Activated naive CD8-positive, alpha-beta T cell treated with anti-CD3 and anti-CD28 coated beads, Interleukin-2, amount 50 U/mL, for 24 hours (primary cell): ENCODE measurements around the gene DCAF11.
A peak's percentile ranks its signal among the peaks of the same experiment; 100 is the strongest.

Experiments used
- ATAC-seq: fragments of 150-1000 bp; cut with Tn5 transposase; one replicate; pipeline ENCODE4 v1.10.0; 2021
- DNase-seq: peaks from one replicate; pipeline ENCODE4 v3.0.0; 2021
- H3K27ac Mint-ChIP-seq: one replicate; pipeline ENCODE4 v1.8.0; 2021; ENCODE audit warnings: mild to moderate bottlenecking, mixed read lengths
- H3K27me3 Mint-ChIP-seq: one replicate; pipeline ENCODE4 v1.8.0; 2021; ENCODE audit warnings: mixed read lengths
- H3K36me3 Mint-ChIP-seq: one replicate; pipeline ENCODE4 v1.8.0; 2021; ENCODE audit warnings: low read depth, mixed read lengths
- H3K4me1 Mint-ChIP-seq: one replicate; pipeline ENCODE4 v1.8.0; 2021; ENCODE audit warnings: mixed read lengths
- H3K4me3 Mint-ChIP-seq: one replicate; pipeline ENCODE4 v1.8.0; 2021; ENCODE audit warnings: mild to moderate bottlenecking, moderate library complexity, mixed read lengths
- H3K9me3 Mint-ChIP-seq: one replicate; pipeline ENCODE4 v1.8.0; 2021; ENCODE audit warnings: mixed read lengths

DCAF11 gene

DNA sequence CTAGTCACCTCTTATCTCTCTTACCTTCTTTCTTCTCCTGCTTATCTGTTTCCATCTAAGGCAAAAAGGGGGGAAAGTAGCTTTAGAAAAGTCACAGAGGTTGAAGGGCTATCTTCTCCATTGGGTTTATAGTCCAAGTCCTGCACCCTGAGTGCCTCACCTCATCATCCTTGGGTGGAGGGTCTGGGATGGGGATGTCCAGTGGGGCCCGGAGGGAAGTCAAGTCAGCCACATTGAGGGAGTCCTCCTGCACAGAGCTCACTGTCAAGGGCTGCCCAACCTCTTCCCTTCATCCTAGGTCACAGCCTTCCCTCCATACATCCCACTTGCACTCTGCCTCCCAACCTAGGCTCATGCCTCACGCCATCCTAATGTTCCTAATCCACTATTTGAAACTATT, 30.6 kb downstream of the DCAF11 start:
- Mint-ChIP-seq H3K4me3 (peak overlapping the region; percentile 95), H3K36me3 (peaks cover 59% of the 10 kb centered on the region), H3K9me3 (no peaks in the 10 kb centered on the region), H3K4me1 (peaks cover 68% of the 10 kb centered on the region), H3K27ac (peak overlapping the region; percentile 99), H3K27me3 (peaks cover 2% of the 10 kb centered on the region)
- ATAC-seq (no peak), DNase-seq (no peak)

DNA sequence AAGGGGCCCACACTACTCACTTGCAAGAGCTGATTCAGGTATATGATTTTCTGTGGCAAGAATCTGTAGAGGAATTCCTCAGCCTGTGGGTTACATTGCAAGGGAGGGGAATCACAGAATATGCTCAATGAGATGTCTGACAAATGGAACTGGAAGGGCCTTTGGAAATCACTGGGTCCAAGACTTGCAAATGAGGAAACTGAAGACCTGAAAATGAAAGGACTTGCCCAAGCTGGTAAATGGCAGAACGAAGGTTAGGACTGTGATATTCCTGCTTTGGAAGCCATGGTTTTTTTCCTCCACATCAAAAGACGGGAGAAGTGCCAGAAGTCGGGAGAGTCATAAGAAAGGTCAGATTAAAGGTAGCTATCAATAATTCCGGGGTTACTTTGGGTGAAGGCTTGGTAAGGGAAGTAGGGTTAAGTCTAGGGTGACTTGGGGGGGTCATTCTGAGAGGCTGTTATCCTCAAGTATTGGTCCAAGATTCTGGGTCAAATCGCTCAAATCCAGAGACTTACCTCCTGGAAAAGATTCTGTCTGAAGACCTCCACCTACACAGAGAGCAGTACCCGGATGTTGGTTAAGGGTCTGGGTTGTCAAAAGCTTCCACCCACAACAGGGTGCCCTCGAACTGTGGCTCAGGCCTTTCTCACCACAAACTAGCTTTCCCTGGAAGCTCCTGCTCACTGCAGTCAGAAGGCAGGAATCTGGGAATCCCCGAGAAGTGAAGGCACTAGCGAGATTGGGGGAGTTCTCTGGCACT, 31.3 kb downstream of the DCAF11 start:
- H3K36me3 Mint-ChIP-seq: peaks cover 60% of the 10 kb centered on the region
- peak overlapping the region; percentile 99 for H3K27ac Mint-ChIP-seq
- H3K27me3 Mint-ChIP-seq: peaks cover 2% of the 10 kb centered on the region
- no peak for DNase-seq
- peak overlapping the region; percentile 95 for H3K4me3 Mint-ChIP-seq
- ATAC-seq: no peak
- no peaks in the 10 kb centered on the region for H3K9me3 Mint-ChIP-seq
- H3K4me1 Mint-ChIP-seq: peaks cover 68% of the 10 kb centered on the region

DNA sequence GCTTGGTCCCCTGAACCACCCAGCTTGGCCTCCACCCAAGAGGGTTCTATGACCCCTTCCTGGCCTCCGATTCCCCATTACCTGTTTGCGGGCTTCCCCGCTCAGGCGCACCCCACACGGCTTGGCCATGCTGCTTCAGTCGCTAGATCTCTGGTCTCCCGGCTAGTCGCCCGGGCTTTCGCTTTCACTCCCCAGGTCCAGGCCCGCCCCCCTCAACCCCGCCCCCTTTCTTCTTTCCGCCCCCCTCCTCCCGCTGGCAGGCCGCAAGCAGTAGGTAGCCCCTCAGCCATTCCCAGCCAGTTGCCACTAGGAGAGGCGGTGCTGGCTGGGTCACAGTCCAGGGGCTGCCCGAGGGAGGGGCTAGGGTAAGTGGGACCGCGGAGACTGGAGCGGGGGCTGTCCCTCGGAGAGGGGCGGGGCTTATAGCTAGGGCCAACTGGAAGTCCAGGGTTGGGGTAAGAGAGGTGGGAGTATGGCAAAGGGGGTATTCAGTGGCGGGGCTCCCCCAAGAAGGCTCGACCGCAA, 31.9 kb downstream of the DCAF11 start, which contains the start of gene PSME2:
TSS of gene PSME2 (minus strand) at position 158 of the 525 bp plus-strand sequence. CDS start at position 129, 29 bp downstream.
- peak within 1 kb of the TSS; percentile 95 for H3K4me3 Mint-ChIP-seq
- peak within 1 kb of the TSS; percentile 99 for H3K27ac Mint-ChIP-seq
- H3K27me3 Mint-ChIP-seq: peaks cover under 1% of the 10 kb centered on the region
- peaks cover 61% of the 10 kb centered on the region for H3K36me3 Mint-ChIP-seq
- H3K9me3 Mint-ChIP-seq: no peaks in the 10 kb centered on the region
- DNase-seq (peak; percentile 95), ATAC-seq (peak; percentile 81)
- H3K4me1 Mint-ChIP-seq: peaks cover 65% of the 10 kb centered on the region

DNA sequence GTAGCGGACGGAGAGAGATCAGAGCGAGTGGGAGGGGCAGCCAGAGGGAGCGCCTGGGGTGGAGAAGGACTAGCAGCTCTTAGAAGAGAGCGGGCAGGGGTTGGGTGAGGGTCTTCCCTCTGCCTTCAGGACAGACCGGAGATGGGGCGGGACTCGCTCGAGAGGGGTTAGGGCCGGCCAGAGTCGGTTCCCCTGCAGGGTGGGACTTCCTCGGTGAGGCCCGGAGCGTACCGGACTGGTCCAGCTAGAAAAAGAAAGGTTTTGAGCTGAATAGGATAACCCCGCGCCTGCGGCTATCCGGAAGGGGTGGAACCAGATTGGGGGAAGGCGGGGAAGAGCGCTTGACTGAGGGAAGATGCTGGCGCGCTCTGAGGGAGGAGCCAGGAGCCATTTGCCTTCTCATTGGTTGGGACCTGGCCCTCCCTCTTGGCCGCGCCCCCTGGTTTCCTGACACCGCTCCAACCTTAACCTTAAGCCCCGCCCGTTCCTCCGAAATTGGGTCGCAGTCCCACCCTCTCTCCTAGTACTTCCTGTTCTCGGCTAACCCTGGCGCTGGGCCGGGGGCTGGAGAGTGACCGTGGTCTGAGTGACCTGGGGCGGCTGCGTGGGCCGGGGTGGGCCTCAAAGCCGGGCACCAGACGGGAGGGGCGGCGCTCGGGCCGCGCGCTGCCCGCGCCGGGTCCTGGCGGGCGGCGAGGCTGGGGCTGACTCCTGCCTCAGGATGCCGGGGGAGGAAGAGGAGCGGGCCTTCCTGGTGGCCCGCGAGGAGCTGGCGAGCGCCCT, 32.6 kb downstream of the DCAF11 start, which contains the start of gene RNF31:
TSS of gene RNF31 (plus strand) at position 521 of the 783 bp plus-strand sequence. CDS start at position 722, 201 bp downstream.
- peak; percentile 87 for ATAC-seq
- Mint-ChIP-seq H3K36me3 (peaks cover 61% of the 10 kb centered on the region), H3K4me1 (peaks cover 59% of the 10 kb centered on the region), H3K27ac (peak within 1 kb of the TSS; percentile 99), H3K4me3 (peak within 1 kb of the TSS; percentile 95), H3K27me3 (no peaks in the 10 kb centered on the region), H3K9me3 (no peaks in the 10 kb centered on the region)
- DNase-seq: peak; percentile 99

DNA sequence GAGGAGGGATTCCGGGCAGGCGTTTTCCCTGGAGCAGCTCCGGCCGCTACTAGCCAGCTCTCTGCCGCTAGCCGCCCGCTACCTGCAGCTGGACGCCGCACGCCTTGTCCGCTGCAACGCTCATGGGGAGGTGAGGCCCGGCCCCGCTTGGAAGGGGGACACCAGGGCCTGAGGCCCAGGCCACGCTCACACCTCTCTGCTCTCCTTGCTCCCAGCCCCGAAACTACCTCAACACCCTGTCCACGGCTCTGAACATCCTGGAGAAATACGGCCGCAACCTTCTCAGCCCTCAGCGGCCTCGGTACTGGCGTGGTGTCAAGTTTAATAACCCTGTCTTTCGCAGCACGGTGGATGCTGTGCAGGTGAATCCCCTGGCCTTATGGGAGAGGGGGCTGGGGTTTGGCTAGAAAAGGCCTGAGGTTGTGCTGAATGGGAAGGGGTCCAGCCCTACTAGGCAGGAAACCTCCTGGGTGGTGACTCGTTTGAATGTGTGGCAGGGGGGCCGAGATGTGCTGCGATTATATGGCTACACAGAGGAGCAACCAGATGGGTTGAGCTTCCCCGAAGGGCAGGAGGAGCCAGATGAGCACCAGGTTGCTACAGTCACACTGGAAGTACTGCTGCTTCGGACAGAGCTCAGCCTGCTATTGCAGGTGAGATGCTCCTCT, 33.3 kb downstream of the DCAF11 start:
- no peaks in the 10 kb centered on the region for H3K27me3 Mint-ChIP-seq
- DNase-seq (no peak), ATAC-seq (no peak)
- H3K9me3 Mint-ChIP-seq: no peaks in the 10 kb centered on the region
- peak overlapping the region; percentile 85 for H3K27ac Mint-ChIP-seq
- H3K4me1 Mint-ChIP-seq: peaks cover 55% of the 10 kb centered on the region
- peak overlapping the region; percentile 95 for H3K4me3 Mint-ChIP-seq
- peaks cover 58% of the 10 kb centered on the region for H3K36me3 Mint-ChIP-seq

DNA sequence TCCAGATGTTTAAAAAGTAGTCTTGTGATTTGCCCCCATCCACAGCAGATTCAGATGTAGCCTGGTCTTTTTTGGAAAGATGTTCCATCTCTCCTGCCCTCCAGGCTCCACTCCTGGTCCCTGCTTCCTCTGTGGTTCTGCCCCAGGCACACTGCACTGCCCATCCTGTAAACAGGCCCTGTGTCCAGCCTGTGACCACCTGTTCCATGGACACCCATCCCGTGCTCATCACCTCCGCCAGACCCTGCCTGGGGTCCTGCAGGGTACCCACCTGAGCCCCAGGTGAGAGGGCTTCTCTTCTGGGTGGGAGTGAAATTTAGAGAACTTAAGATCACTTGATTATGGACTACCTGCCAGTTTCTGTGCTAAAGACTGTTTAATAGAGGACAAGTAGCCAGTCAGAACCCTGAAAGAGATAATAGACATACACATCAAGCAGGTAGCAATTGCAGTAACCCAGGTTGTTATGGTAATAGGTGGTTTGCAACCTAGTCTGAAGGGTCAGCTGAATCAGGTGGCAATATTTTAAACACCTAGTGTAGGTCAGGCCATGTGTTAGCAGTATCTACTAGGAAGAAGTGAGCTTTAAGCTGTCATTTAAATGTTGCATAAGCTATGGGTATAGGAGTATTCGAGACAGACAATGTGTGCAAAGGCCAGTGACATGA, 34.9 kb downstream of the DCAF11 start:
- ATAC-seq: no peak
- peaks cover 41% of the 10 kb centered on the region for H3K4me1 Mint-ChIP-seq
- DNase-seq: no peak
- H3K9me3 Mint-ChIP-seq: no peaks in the 10 kb centered on the region
- peaks cover 47% of the 10 kb centered on the region for H3K36me3 Mint-ChIP-seq
- H3K4me3 Mint-ChIP-seq: peak overlapping the region; percentile 95
- H3K27ac Mint-ChIP-seq: peak overlapping the region; percentile 35
- no peaks in the 10 kb centered on the region for H3K27me3 Mint-ChIP-seq

DNA sequence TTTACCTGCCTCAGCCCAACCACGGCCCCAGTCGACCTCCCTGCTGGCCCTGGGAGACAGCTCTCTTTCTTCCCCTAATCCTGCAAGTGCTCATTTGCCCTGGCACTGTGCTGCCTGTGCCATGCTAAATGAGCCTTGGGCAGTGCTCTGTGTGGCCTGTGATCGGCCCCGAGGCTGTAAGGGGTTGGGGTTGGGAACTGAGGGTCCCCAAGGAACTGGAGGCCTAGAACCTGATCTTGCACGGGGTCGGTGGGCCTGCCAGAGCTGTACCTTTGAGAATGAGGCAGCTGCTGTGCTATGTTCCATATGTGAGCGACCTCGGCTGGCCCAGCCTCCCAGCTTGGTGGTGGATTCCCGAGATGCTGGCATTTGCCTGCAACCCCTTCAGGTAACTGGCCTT, 35.5 kb downstream of the DCAF11 start:
- ATAC-seq (no peak), DNase-seq (no peak)
- Mint-ChIP-seq H3K27me3 (no peaks in the 10 kb centered on the region), H3K36me3 (peaks cover 43% of the 10 kb centered on the region), H3K27ac (no peak overlapping the region), H3K9me3 (no peaks in the 10 kb centered on the region), H3K4me1 (peaks cover 34% of the 10 kb centered on the region), H3K4me3 (no peak overlapping the region)

DNA sequence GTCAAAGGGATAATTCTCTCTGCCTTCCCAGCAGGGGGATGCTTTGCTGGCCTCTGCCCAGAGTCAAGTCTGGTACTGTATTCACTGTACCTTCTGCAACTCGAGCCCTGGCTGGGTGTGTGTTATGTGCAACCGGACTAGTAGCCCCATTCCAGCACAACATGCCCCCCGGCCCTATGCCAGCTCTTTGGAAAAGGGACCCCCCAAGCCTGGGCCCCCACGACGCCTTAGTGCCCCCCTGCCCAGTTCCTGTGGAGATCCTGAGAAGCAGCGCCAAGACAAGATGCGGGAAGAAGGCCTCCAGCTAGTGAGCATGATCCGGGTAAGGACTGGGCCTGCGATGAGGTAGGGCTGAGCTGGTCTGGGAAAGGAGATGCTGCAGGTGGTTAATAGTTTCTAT, 36.0 kb downstream of the DCAF11 start:
- no peak for ATAC-seq
- no peak for DNase-seq

DNA sequence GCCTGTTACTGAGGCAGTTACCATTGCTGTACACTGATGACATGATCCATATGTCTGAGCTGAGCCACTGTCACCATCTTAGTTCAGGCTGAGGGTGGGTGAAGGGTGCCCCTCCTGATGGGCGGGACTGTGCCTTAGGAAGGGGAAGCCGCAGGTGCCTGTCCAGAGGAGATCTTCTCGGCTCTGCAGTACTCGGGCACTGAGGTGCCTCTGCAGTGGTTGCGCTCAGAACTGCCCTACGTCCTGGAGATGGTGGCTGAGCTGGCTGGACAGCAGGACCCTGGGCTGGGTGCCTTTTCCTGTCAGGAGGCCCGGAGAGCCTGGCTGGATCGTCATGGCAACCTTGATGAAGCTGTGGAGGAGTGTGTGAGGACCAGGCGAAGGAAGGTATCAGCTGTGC, 36.4 kb downstream of the DCAF11 start:
- Mint-ChIP-seq H3K36me3 (peaks cover 42% of the 10 kb centered on the region), H3K4me1 (peaks cover 25% of the 10 kb centered on the region), H3K27ac (no peak overlapping the region), H3K4me3 (no peak overlapping the region), H3K27me3 (no peaks in the 10 kb centered on the region), H3K9me3 (no peaks in the 10 kb centered on the region)
- ATAC-seq (no peak), DNase-seq (no peak)

More for the DNA sequence above, 36.0 kb downstream of the DCAF11 start:
- peaks cover 29% of the 10 kb centered on the region for H3K4me1 Mint-ChIP-seq
- H3K4me3 Mint-ChIP-seq: no peak overlapping the region
- H3K27me3 Mint-ChIP-seq: no peaks in the 10 kb centered on the region
- no peak overlapping the region for H3K27ac Mint-ChIP-seq
- no peaks in the 10 kb centered on the region for H3K9me3 Mint-ChIP-seq
- H3K36me3 Mint-ChIP-seq: peaks cover 43% of the 10 kb centered on the region

DNA sequence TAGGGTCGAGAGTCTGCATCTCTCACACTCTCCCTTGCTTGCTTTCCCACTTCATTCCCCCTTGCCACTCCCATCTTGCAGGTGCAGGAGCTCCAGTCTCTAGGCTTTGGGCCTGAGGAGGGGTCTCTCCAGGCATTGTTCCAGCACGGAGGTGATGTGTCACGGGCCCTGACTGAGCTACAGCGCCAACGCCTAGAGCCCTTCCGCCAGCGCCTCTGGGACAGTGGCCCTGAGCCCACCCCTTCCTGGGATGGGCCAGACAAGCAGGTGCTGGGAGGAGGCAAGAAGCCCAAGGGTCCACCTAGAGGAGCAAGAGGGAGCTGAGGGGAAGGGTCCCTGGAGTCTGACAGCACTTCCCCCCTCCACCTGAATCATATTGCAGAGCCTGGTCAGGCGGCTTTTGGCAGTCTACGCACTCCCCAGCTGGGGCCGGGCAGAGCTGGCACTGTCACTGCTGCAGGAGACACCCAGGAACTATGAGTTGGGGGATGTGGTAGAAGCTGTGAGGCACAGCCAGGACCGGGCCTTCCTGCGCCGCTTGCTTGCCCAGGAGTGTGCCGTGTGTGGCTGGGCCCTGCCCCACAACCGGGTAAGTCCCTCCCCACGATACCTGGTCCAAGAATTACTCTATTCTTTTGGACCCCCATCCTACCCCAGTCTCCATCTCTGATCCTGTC, 37.0 kb downstream of the DCAF11 start:
- H3K27me3 Mint-ChIP-seq: no peaks in the 10 kb centered on the region
- DNase-seq (no peak), ATAC-seq (no peak)
- H3K4me3 Mint-ChIP-seq: no peak overlapping the region
- no peaks in the 10 kb centered on the region for H3K9me3 Mint-ChIP-seq
- no peak overlapping the region for H3K27ac Mint-ChIP-seq
- peaks cover 41% of the 10 kb centered on the region for H3K36me3 Mint-ChIP-seq
- H3K4me1 Mint-ChIP-seq: peaks cover 23% of the 10 kb centered on the region

DNA sequence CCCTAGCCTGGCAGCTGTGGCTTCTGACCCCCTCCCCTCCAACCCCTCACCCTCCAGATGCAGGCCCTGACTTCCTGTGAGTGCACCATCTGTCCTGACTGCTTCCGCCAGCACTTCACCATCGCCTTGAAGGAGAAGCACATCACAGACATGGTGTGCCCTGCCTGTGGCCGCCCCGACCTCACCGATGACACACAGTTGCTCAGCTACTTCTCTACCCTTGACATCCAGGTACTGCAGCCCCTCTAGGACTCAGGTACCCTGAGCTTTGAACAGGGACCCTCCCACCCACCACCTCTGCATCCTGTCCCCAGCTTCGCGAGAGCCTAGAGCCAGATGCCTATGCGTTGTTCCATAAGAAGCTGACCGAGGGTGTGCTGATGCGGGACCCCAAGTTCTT, 40.5 kb downstream of the DCAF11 start:
- Mint-ChIP-seq H3K36me3 (peaks cover 45% of the 10 kb centered on the region), H3K4me1 (peaks cover 5% of the 10 kb centered on the region), H3K4me3 (no peak overlapping the region), H3K27ac (no peak overlapping the region), H3K27me3 (no peaks in the 10 kb centered on the region), H3K9me3 (no peaks in the 10 kb centered on the region)
- ATAC-seq (no peak), DNase-seq (no peak)

DNA sequence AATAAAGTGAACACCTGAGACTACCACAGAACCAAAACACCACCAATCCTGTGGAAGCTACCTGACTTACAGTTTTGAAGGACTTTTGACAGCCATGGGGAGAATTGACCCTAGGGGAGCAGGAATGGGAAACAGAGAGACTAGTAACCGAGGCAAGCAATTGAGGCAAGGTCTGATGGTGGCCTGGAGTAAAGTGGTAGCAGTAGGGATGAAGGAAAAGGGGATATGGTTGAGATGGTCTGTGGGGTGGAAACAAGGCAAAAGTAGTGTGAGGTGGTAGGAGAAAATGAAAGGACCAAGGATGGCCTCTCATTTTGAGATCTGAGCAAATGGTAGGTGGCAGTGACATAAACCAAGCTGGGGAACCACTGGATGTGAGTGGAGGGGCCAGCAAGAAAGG, 42.3 kb downstream of the DCAF11 start:
- Mint-ChIP-seq H3K4me1 (peaks cover 15% of the 10 kb centered on the region), H3K27me3 (peaks cover 2% of the 10 kb centered on the region), H3K9me3 (no peaks in the 10 kb centered on the region), H3K4me3 (no peak overlapping the region), H3K36me3 (peaks cover 47% of the 10 kb centered on the region), H3K27ac (peak overlapping the region; percentile 69)
- ATAC-seq (no peak), DNase-seq (no peak)

DNA sequence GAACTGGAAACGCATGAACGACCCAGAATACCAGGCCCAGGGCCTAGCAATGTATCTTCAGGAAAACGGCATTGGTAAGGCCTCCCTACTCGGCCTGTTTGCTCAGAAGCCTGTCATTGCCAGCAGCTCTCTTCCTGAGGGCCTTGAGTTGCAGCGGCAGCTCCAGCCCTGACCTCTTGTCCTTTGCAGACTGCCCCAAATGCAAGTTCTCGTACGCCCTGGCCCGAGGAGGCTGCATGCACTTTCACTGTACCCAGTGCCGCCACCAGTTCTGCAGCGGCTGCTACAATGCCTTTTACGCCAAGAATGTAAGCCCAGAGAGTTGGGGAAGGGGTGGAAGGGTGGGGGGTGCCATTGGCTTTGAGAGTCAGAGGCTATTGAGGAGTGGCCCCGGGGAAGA, 42.8 kb downstream of the DCAF11 start:
- Mint-ChIP-seq H3K36me3 (peaks cover 48% of the 10 kb centered on the region), H3K9me3 (no peaks in the 10 kb centered on the region), H3K27ac (no peak overlapping the region)

More for the DNA sequence above, 42.8 kb downstream of the DCAF11 start:
- Mint-ChIP-seq H3K4me3 (no peak overlapping the region), H3K4me1 (peaks cover 20% of the 10 kb centered on the region), H3K27me3 (peaks cover 2% of the 10 kb centered on the region)
- ATAC-seq: no peak
- DNase-seq: no peak
